HuH-7 (cell line): Measurements from ENCODE around the gene NMT2.

Source experiments
- DNase-seq: peaks from one replicate; pipeline ENCODE4 v3.0.0; 2011; ENCODE audit warnings: low spot score

The NMT2 gene

GRCh38 chr10:15092855-15093408 lies 75.6 kb downstream of the NMT2 start:
- DNase-seq, result no peak

GRCh38 chr10:15091418-15091817 lies 77.1 kb downstream of the NMT2 start:
- DNase-seq, result no peak

GRCh38 chr10:15088428-15089261 lies 79.8 kb downstream of the NMT2 start, which contains the start of gene ACBD7:
TSS of gene ACBD7 (minus strand) at chr10:15088776. CDS start at chr10:15088728, 48 bp downstream.
- DNase-seq, result peak; percentile 96

- peak; percentile 66 for DNase-seq
These were observed 84.0 kb downstream of the NMT2 start for GRCh38 chr10:15084502-15084922.

- DNase-seq, result no peak
These were observed 84.6 kb downstream of the NMT2 start for GRCh38 chr10:15083674-15084501.

- DNase-seq, result no peak
These were observed 93.1 kb downstream of the NMT2 start for GRCh38 chr10:15075421-15075820.

GRCh38 chr10:15072358-15072757 lies 96.1 kb downstream of the NMT2 start:
- no peak for DNase-seq

- DNase-seq, result no peak
These were observed 99.3 kb downstream of the NMT2 start for GRCh38 chr10:15069230-15069629.

- DNase-seq, result no peak
These were observed 99.7 kb downstream of the NMT2 start for GRCh38 chr10:15068802-15069201.

- no peak for DNase-seq
These were observed 101.3 kb downstream of the NMT2 start for GRCh38 chr10:15067154-15067553.

GRCh38 chr10:15060638-15061037 lies 107.9 kb downstream of the NMT2 start:
- DNase-seq, result no peak

GRCh38 chr10:15059914-15060313 lies 108.6 kb downstream of the NMT2 start:
- no peak for DNase-seq

- no peak for DNase-seq
These were observed 109.8 kb downstream of the NMT2 start for GRCh38 chr10:15058689-15059088.
